Activated T-cell treated with anti-CD3 and anti-CD28 coated beads for 4 hours (primary cell): ENCODE data around the gene DENND4A.
"Not testable (repeated sequence)": the region's sequence is repeated elsewhere in the genome, so short reads cannot be mapped to it uniquely, and the experiment has no call there.

ENCODE experiments used
- DNase-seq: peaks from one replicate; pipeline ENCODE4 v3.0.0-alpha.2; 2020

DENND4A gene

DNA sequence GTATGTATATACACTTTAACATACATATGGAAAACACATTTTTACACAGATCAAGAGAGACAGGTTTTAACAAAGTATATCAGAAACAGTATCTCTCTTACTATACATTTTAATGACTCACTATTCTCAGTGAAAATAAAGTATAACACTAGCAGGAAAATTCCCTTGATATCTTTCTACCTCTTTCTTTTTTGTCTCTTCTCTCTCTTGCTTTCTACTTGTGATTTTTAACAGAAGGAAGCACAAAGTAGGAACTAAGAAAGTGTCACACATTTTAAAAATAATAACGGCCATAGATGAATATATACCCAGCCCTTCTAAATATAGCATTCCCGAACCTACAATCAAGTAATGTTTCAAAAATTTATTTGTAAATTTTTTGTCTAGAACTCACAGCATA is 4.8 kb downstream of the DENND4A start:
- DNase-seq: no peak

DNA sequence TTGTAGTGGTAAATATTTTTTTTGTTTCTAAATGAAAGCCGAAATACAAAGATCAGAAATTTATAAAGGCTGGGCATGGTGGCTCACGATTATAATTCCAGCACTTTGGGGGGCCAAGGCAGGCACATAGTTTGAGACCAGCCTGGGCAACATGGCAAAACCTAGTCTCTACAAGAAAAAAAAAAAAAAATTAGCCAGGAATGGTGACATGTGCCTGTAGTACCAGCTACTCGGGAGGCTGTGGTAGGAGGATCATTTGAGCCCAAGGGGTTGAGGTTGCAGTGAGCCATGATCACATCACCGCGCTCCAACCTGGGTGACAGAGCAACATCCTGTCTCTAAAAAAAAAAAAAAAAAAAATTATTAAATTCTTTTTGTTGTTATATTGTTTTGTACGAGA is 6.9 kb downstream of the DENND4A start:
- DNase-seq: no peak

DNA sequence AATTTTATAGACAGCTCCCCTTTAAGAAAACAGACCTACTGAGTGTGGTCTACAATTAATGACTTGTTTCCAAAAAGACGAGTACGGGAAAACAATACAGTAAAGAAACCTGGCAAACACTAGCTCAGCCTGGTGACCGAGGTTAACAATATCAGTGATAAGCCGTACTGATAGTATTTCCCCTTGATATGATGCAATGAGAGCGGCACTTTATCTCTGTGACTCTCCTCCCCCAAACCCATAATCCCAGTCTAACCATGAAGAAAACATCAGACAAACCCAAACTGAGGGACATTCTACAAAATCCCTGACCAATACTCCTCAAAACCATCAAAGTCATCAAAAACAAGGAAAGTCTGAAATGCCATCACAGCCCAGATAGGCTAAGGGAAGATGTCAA is 8.2 kb downstream of the DENND4A start:
- DNase-seq: no peak

DNA sequence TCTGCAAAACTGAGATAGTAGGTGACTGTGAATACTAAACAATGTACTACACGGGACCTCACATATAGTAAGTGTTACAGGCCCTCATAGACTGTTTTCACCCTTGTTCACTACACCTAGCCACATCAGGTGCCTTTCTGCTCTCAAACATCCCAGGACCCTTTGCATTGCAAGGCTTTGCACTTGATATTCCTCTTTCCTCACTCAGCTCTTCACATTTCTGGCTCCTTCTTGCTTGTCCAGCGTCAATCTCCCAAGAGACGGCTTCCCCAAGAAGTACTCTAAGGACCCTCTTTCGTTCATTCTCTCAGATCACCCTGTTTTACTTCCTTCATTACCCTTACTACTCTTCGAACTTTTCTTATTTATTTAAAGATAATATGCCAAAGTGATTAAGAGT is 10.0 kb downstream of the DENND4A start:
- DNase-seq: no peak

DNA sequence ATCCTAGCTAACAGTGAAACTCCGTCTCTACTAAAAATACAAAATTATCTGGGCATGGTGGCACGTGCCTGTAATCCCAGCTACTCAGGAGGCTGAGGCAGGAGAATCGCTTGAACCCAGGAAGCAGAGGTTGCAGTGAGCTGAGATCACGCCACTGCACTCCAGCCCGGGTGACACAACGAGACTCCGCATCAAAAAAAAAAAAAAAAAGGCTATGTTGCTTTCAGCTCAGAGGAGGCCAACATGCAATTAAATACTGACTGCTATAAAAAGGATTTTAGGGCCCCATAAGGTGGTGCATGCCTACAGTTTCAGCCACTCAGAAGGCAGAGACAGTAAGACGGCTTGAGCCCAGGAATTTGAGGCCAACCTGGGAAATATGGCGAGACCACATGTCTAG is 13.4 kb downstream of the DENND4A start:
- DNase-seq: not testable (repeated sequence)

DNA sequence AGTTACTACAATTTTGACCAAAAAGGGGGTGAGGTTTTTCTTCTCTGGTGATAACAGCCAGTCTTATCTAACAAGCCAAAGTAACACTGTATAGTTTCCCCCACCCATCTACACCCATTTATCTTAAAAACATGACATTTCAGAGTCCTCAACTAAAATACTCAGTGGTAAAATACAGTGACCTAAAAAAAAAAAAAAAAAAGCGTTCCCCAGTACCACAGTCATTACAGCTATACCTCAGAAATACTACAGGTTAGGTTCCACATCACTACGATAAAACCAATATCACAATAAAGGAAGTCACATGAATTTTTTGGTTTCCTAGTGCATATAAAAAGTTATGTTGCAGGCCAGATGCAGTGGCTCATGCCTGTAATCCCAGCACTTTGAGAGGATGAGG is 13.8 kb downstream of the DENND4A start:
- no peak for DNase-seq

DNA sequence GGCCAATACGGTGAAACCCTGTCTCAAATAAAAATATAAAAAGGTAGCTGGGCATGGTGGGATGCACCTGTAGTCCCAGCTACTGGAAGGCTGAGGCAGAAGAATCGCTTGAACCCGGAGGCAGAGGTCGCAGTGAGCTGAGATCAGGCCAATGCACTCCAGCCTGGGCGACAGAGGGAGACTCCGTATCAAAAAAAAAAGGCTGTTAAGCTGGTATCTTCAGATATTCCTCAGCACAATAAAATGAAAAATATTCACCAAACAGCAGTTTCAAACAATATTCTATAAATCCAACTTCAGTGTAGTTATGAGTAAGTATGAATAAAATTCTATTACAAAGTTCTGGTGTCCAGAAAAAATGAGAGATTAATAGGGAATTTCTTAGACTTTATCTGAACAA is 14.2 kb downstream of the DENND4A start:
- DNase-seq: no peak

DNA sequence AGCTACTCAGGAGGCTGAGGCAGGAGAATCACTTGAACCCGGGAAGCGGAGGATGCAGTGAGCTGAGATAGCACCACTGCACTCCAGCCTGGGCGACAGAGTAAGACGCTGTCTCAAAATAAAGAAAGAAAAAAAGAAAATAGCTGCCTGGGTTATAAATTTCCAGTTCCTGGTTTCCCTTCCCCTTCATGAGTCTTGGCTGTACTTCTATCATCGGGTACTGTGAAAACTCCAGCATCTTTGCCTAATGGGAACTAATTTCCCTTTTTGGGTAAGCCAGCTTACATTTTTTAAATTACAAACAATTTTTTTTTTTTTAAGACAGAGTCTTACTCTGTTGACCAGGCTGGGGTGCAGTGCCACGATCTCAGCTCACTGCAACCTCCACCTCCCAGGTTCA is 15.0 kb downstream of the DENND4A start:
- DNase-seq: no peak

DNA sequence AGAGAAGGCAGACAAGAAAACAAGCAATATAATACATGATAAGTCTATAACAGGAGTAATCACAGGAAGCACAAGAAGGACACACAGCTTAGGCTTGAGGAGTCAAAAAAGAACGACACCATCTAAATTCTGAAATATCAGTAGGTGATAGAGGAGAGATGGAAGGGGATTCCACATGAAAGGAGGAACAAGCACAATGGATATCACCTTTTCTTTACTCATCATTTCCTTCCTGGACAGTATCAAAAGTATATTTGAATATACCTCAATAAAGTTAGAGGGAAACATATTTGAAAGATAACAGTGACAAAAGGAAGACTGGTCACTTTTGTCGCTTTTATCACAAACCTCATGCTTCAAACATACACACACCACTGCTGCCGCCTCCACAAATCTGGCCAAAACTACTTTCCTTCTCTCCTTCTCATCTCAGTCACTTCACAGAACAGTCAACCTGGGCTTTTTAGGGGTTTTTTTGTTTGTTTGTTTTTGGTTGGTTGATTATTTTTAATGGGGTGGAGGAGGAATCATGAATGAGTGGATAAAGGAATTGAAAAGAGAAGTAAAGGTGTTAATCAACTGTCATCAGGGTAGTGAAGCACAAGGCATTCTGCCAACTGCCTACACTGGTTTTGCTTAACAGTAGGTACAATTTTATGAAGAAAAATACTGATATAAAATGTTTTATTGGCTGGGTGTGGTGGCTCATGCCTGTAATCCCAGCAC is 18.5 kb downstream of the DENND4A start:
- no peak for DNase-seq

DNA sequence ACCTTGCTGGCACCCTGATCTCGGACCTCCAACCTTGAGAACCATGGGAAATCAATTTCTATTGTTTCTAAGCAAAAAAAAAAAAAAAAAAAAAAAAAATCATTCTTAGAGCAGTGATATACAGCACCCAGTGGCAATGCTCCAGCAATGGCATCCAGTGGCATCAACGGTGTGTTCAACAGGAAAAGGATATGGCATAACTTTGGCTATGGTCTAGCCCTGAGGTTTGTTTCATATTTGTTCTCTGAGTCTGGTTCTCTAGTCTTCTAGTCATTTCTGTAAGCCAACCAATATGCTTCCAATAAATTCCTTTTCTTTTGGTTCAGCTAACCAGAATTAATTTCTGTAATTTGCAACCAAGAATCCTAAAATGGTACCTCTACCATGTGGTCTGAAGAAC is 19.2 kb downstream of the DENND4A start:
- no peak for DNase-seq

DNA sequence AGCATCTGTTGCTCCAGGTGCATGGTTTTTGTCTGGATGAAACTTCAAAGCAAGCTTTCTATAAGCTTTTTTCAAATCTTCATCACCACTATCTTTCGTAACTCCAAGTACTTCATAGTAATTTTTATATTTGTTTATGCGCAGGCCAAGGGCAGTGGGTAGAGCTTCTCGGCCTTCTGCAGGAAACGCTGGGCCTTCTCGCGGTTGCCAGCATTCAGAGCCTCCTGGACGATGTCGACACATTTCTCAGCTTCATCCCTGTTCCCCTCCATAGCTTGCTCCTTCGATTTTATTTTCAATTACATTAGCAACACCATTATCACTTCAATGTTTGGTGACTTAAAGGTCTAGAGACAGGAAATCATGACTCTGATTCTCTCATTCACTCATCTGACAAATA is 20.2 kb downstream of the DENND4A start:
- no peak for DNase-seq

DNA sequence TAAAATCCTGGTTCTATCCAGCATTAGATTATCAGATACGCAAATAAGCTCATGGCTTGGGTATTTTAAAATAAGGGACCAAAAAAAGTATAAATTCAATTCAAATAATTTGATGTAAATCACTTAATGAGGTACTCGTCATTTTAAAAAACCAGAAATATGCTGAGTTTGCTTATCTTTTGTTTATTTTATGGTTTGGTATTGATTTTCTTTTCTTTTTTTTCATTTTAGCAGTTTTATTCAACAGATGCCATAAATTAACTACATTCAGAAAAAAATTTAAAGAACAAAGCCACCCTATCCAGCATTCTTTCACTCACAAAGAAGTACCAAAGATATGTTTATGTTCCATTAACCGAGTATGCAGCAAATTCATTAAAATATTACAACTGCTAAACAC is 22.6 kb downstream of the DENND4A start:
- no peak for DNase-seq

DNA sequence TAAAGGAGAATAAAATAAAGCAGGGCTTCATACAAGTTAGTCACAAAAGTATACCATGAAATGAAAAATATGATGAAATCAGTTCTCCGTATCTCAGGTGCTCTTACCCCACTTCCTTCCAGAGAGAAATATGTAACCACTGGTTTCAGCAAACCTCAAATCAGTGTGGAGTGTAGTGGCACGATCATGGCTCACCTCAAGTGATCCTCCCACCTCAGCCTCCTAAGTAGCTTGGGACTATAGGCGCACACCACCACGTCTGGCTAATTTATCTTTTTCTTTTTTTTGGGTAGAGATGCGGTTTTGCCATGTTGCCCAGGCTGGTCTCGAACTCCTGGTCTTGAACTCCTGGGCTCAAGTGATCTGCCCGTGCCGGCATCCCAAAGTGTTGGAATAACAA is 24.2 kb downstream of the DENND4A start:
- DNase-seq: no peak

DNA sequence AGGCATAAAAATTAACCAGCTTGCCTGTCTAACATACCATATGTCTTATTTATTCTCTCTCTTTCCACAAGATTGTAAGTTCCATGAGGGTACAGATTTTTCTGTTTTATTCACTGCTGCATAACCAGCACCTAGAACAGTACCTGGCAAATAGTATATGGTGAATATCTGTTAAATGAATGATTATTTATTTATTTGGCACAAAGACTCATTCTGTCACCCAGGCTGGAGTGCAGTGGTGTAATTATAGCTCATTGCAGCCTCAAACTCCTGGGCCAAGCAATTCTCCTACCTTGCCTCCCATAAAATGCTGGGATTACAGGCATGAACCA is 24.9 kb downstream of the DENND4A start:
- DNase-seq: no peak

DNA sequence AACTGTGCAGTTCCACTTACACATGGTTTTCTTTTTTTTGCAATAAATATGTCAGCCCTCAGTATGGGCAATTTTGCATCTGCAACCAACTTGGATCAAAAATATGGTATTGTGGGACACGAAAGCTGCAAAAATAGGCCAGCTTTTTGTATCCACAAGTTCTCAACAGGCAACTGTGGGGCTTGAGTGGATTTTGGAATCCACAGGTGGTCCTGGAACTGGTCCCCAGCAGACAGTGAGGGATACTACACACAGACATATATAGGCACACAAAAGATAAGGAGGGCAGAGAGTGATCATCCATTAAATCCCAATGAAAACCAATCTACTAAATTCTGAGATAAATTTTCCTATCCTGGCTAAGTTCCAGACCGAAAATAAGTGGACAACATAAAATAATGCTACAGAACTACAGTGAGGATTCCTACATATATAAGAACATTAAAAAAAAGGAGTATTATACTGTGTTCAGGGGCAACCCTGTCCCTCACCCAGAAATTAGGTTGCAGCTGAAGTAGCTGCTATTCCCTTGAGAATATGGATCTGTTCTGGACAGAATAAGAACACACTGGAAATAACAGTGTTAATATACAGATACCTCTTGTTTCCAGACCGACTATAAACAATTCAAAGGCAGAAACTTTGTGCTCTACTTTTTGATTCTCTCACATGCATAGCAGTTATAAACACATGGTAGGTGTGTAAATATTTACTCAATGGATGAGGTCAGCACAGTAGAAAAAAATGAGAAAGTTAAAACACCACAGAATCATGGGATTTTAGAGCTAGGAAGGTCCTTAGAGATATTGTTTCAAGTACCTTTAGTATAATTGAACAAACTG is 25.4 kb downstream of the DENND4A start:
- no peak for DNase-seq

DNA sequence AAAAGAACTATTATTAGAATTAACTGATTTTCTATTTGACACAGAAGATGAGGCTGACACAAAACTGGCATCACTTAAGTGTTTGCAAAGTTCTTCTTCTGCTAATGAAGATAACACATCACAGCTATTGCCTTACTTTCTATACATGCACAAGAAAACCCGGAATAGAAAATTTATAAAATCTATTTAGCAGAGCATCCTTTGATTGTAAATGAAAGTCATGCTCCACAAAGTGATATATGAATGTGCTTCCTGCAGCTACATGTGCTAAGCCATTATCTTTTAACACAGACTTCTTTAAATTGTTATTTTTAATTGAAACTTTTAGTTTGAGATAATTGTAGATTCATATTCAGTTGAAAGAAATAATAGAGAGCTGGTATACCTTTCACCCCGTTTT is 27.0 kb downstream of the DENND4A start:
- no peak for DNase-seq

DNA sequence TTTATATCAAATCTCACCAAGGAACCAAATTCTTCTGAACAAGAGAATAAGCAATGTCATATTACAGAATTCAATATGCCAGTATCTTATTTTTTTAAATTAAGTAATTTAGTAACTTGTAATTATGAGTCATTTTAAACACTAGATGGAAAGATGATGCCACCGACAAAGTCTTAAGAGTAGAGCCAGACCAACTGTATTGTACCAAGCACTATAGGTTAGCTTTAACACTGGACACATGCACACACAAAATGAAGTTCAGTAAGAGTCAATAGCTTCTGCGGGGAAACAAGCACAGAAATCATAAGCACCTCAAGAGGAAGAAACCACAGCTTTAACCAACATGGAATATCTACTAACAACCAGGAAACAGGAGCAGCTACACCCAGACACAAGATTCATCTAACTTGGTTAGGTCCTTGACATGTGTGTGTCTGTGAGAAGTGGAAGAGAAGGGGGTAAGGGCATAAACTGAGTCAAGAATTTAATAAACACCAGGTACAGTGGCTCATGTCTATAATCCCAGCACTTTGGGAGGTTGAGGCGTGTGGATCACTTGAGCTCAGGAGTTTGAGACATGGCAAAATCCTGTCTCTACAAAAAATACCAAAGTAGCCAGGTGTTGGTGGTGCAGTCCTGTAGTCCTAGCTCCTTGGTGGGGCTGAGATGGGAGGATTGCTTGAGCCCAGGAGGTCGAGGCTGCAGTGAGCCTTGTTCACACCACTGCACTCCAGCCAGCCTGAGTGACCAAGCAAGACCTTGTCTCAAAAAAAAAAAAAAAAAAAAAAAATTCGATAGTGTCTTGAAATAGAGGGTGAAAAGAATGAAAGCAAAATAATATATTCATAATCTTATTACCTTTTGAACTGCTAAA is 28.9 kb downstream of the DENND4A start:
- DNase-seq: no peak

DNA sequence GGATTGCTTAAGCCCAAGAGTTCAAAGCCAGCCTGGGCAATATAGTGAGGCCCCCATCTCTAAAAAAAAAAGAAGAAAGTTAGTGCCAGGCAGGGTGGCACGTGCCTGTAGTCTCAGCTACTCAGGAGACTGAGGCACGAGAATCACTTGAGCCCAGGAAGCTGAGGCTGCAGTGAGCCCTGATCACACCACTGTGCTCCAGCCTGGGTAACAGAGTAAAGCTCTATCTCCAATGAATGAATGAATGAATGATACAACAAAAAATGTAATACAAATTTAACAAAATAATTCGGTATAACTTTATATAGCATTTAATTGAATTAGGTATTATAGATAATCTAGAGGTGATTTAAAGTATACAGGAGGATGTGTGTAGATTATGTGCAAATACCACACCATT is 29.7 kb downstream of the DENND4A start:
- no peak for DNase-seq

DNA sequence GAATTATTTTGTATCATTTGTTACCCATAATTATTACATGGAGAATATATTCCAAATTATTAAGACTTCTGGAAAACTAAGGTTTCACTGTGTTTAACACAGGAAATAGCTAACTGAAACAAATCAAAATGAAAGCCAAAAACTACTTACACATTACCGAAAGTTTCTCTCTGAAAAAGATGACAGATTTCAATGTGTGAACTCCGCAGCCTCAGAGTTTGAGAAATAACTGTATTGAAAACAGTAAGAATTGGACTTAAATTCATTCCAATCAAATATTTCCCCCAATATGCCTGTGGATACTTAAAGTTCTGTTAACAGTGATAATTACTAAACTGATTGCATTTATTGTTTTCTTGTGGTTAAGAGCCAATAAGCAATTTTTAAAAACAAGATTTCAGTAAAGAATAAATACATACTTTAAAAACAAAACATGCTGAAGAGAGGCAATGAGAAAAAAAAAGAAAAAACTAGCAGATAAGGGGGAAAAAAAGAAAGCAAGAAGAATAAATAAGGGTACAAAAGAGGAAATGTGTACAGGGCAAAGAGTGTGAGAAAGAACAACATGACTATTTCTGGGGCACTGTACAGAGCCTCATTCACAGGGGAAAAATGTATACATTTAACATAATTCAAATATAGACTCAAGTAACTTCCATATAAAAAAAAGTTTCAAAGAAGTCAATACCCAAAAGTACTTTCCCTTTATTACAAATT is 30.7 kb downstream of the DENND4A start:
- no peak for DNase-seq

DNA sequence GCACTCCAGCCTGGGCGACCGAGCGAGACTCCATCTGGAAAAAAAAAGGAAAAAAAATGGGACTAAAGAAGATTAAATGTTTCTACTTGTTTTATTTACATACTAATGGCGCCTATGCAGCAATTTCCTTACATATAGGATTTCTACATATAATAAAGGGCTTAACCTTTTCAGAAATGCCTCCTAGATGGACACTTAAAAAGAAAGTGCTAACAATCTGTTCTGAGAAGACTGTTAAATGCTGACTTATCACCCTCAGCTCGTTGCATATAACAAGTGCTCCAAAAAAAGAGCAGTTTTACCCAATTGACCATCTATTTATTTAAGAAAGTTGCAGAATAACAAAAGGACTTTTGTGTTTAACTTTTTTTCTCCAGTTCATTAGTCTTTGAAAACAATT is 32.7 kb downstream of the DENND4A start:
- DNase-seq: no peak

DNA sequence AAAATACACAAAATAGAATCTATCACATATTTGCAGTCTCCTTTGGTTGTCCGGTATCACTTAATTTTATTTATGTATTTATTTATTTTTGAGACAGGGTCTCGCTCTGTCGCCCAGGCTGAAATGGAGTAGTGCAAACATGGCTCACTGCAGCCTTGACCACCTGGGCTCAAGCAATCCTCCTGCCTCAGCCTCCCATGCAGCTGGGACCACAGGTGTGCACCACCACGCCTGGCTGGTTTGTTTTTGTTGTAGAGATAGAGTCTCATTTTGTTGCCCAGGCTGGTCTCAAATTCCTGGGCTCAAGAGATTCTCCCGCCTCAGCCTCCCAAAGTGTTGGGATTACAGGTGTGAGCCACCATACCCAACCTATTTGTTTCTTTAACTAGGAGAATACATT is 33.9 kb downstream of the DENND4A start:
- DNase-seq: no peak

DNA sequence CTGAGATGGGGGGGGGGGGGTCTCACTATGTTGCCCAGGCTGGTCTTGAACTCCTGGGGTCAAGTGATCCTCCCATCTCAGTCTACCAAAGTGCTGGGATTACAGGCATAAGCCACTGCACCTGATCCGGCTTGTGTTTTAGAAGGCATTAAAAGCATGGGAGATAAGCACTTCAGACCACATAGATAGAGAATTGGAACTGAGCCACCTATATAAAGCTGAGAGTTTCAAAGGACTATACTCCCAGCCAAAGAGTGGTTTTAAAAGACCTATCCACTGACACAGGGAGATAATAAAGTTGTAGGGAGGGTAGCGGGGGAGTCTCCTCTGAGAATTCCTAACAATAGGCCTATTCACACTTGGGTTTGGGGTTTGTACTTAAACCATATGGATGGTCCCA is 34.8 kb downstream of the DENND4A start:
- no peak for DNase-seq

DNA sequence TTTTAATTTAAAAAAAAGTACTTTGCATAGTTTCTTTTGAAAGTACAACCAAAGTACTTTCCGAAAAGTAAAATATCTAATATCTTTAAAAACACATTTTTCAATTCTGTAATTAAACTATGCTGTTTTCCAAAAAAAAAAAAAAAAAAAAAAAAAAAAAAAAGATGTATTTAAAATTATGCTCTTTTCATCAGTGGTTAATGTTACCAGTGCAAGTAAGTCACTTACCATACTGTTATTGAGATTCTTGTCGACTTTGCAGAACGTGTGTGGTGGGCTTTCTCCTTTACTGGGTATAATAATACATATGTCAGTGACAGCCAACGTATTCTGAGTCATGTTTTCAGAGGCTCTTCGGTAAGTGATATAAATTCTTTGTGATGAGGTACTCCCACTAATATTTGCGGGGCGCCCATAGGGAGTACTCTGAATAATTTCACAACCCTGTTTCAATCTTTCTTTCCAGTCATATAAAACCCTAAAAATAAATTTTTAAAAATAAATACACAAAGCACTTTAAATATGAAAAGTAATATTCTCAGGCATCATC is 39.9 kb downstream of the DENND4A start:
- no peak for DNase-seq
